OCI-LY7 (cell line): Measurements from ENCODE around the gene OTOP1. TPM values are rescaled to one million over a fixed set of nuclear protein-coding genes. Genes with fewer than 3 reads are reported as not detected.
"Not testable (repeated sequence)": the region's sequence is repeated elsewhere in the genome, so short reads cannot be mapped to it uniquely, and the experiment has no call there.

Source experiments
- BruUV-seq: library from RNA; stranded (reverse); fragments of 400-500 nt; replicated peaks from 2 replicates; lab custom pipeline; 2021; lab: Mats Ljungman, UMichigan
- CTCF ChIA-PET: fragments of 300-600 bp; sonication (Branson Sonifier 250); formaldehyde crosslinking; loops from one replicate; lab custom pipeline; 2022; ENCODE audit warnings: antibody characterized with exemption; ENCODE audit not compliant: unreplicated experiment; lab: Charles Lee
- POLR2A ChIA-PET: fragments of 300-600 bp; sonication (Branson Sonifier 250); formaldehyde crosslinking; loops from one replicate; lab custom pipeline; 2022; ENCODE audit warnings: antibody characterized with exemption; lab: Charles Lee
- DNase-seq: peaks from one replicate; pipeline ENCODE4 v3.0.0-alpha.2; 2015; ENCODE audit warnings: low spot score
- H2AFZ ChIP-seq: fragments of 200-600 bp; sonication (generic), shearing (Covaris generic); 2 replicates; pipeline ENCODE4 v1.6.1; 2014; ENCODE audit warnings: mild to moderate bottlenecking, antibody characterized with exemption, low read length, moderate library complexity
- H3K27ac ChIP-seq: fragments of 200-600 bp; sonication (generic); 2 replicates; pipeline ENCODE4 v1.5.1; 2014; ENCODE audit warnings: mixed run types, low read depth, mild to moderate bottlenecking, moderate library complexity, low read length, inconsistent platforms; ENCODE audit not compliant: poor library complexity, severe bottlenecking
- H3K36me3 ChIP-seq: fragments of 200-600 bp; sonication (generic); 2 replicates; pipeline ENCODE4 v1.6.1; 2014; ENCODE audit warnings: mild to moderate bottlenecking, antibody characterized with exemption, low read length, moderate library complexity, mixed read lengths; ENCODE audit not compliant: insufficient read depth
- H3K4me1 ChIP-seq: fragments of 200-600 bp; sonication (generic); 2 replicates; pipeline ENCODE4 v1.5.1; 2014; ENCODE audit warnings: mild to moderate bottlenecking, low read length; ENCODE audit not compliant: insufficient read depth, poor library complexity, severe bottlenecking
- H3K4me2 ChIP-seq: fragments of 200-600 bp; sonication (generic); 2 replicates; pipeline ENCODE4 v1.6.1; 2014; ENCODE audit warnings: mild to moderate bottlenecking, low read length
- H3K4me3 ChIP-seq: fragments of 200-600 bp; sonication (generic); 2 replicates; pipeline ENCODE4 v1.5.1; 2014; ENCODE audit warnings: mild to moderate bottlenecking, low read depth, low read length; ENCODE audit not compliant: poor library complexity, severe bottlenecking
- H3K79me2 ChIP-seq: fragments of 200-600 bp; sonication (generic); 2 replicates; pipeline ENCODE4 v1.6.1; 2016; ENCODE audit warnings: low read depth, mild to moderate bottlenecking, low read length, moderate library complexity, mixed read lengths; ENCODE audit not compliant: insufficient read depth
- H3K9me2 ChIP-seq: fragments of 200-600 bp; sonication (generic); 2 replicates; pipeline ENCODE4 v1.6.1; 2016; ENCODE audit warnings: mild to moderate bottlenecking, low read length, mixed read lengths; ENCODE audit not compliant: insufficient read depth
- H3K9me3 ChIP-seq: fragments of 200-600 bp; sonication (generic); 2 replicates; pipeline ENCODE4 v1.6.1; 2014; ENCODE audit warnings: mild to moderate bottlenecking, mixed run types, low read length, mixed read lengths
- H4K20me1 ChIP-seq: fragments of 200-600 bp; sonication (generic); 2 replicates; pipeline ENCODE4 v1.6.1; 2014; ENCODE audit warnings: mild to moderate bottlenecking, antibody characterized with exemption, low read length, moderate library complexity, mixed read lengths; ENCODE audit not compliant: insufficient read depth
- EZH2phosphoT487 ChIP-seq: fragments of 200-600 bp; sonication (generic); IDR thresholded peaks from 2 replicates; pipeline ENCODE4 v1.6.1; 2018; ENCODE audit warnings: low read depth, borderline replicate concordance, mild to moderate bottlenecking, mixed run types, antibody characterized with exemption, low read length, moderate library complexity, mixed read lengths
- intact Hi-C: fragments of 100-400 bp; cut with micrococcal nuclease; formaldehyde crosslinking; loops from one replicate; pipeline ENCODE4 v1.10.0; 2022; ENCODE audit not compliant: unreplicated experiment
- total RNA-seq, 2 experiments: library from RNA; depleted of rRNA in 1 of 2; stranded (reverse); fragments of >200 nt in 1 of 2; shearing (Covaris generic) in 1 of 2; gene quantifications; 2 replicates each; pipeline ENCODE4 v1.2.3, GENCODE V29; 2014 to 2022
- TF ChIP-seq, protein P1 (sequence below): fragments of 200-600 bp; sonication (generic); conservative IDR thresholded peaks from 2 replicates; pipeline ENCODE4 v1.5.1; 2014; ENCODE audit warnings: mild to moderate bottlenecking, antibody characterized with exemption, low read length, moderate library complexity, mixed read lengths

The OTOP1 gene
- total RNA-seq, 2 experiments from 2014 or later: not detected

DNA sequence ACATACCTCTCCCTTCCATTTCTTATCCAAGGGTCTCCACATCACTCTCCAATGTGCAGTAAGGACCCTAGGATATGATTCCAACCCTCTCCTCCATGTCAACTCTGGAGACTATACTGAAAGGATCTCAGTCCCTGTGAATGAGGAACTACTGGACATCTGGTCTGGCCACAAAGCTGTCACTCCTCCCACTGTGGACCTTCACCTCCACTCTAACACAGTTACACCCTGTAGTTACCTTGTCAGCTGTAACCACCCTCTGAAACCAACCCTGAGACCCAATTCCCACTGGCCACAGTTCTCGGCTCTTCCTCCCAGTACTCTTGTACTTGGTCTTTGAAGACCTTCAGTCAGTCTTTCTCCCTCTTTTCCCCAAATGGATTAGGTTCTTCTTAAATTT is 18.4 kb upstream of the OTOP1 start:
- H3K36me3 ChIP-seq: peaks cover 41% of the 10 kb centered on the region
- intact Hi-C loops: no loop called here
- H3K27ac ChIP-seq: no peak overlapping the region
- H4K20me1 ChIP-seq: no peaks in the 10 kb centered on the region
- no peak overlapping the region for H3K4me3 ChIP-seq
- no peak for DNase-seq
- TF ChIP-seq EZH2phosphoT487: no peak
- TF ChIP-seq, protein P1, sequence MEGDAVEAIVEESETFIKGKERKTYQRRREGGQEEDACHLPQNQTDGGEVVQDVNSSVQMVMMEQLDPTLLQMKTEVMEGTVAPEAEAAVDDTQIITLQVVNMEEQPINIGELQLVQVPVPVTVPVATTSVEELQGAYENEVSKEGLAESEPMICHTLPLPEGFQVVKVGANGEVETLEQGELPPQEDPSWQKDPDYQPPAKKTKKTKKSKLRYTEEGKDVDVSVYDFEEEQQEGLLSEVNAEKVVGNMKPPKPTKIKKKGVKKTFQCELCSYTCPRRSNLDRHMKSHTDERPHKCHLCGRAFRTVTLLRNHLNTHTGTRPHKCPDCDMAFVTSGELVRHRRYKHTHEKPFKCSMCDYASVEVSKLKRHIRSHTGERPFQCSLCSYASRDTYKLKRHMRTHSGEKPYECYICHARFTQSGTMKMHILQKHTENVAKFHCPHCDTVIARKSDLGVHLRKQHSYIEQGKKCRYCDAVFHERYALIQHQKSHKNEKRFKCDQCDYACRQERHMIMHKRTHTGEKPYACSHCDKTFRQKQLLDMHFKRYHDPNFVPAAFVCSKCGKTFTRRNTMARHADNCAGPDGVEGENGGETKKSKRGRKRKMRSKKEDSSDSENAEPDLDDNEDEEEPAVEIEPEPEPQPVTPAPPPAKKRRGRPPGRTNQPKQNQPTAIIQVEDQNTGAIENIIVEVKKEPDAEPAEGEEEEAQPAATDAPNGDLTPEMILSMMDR: no peak
- no peak overlapping the region for H2AFZ ChIP-seq
- POLR2A ChIA-PET: no interaction called here
- H3K79me2 ChIP-seq: peaks cover 7% of the 10 kb centered on the region; the same call in 1 of the 2 replicates
- BruUV-seq: no TSS peak
- CTCF ChIA-PET: no interaction called here
- no peaks in the 10 kb centered on the region for H3K9me2 ChIP-seq
- H3K4me2 ChIP-seq: no peak overlapping the region
- no peaks in the 10 kb centered on the region for H3K9me3 ChIP-seq
- H3K4me1 ChIP-seq: peaks cover 13% of the 10 kb centered on the region

DNA sequence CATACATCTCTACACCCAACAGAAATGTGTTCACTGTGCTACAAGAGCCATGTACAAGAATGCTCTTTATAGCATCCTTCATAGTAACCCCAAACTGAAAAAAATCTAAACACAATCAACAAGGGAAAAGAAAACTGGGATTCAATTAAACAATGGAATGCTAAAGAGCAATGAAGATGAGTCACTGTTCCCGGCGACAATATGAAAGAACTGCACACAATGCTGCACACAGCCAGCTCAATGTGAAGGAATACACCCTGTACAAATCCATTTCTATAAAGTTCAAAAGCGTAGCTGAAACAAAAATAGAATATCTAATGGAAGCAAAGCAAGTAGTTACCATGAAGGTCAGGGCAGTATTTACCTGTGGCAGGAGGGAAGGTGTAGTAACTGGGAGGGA is 12.8 kb upstream of the OTOP1 start:
- H3K4me3 ChIP-seq, DNase-seq, H3K4me1 ChIP-seq, H2AFZ ChIP-seq, H3K27ac ChIP-seq, H3K79me2 ChIP-seq, H3K9me3 ChIP-seq, POLR2A ChIA-PET, BruUV-seq, H4K20me1 ChIP-seq, H3K9me2 ChIP-seq, H3K4me2 ChIP-seq, CTCF ChIA-PET, intact Hi-C loops: not testable (repeated sequence)
- peaks cover 72% of the 10 kb centered on the region for H3K36me3 ChIP-seq

DNA sequence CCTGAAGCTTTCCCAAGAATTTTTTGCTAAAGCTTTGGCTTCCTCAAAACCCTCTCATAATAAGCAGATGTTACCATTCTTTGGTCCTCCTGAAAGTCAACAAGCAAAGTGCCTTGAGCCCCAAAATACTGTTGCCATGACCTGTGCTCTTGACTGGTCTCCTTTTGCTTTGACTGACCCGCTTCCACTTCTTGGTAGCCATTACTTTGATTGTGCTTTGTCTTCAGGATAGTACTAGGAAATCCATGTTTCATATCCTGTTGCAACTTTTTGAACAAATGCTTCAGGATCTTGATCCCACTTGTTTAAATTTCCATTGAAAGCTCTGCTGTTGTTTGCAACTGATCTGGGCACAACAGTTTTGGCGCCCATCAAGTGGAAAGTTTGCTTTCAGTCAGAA is 6.9 kb upstream of the OTOP1 start:
- Histone ChIP-seq H3K27ac (no peak overlapping the region), H3K4me2 (no peak overlapping the region), H3K4me1 (no peaks in the 10 kb centered on the region), H4K20me1 (no peaks in the 10 kb centered on the region), H3K79me2 (no peaks in the 10 kb centered on the region), H3K9me3 (no peaks in the 10 kb centered on the region), H3K4me3 (no peak overlapping the region), H3K36me3 (peaks cover 25% of the 10 kb centered on the region), H2AFZ (no peak overlapping the region), H3K9me2 (no peaks in the 10 kb centered on the region)
- POLR2A ChIA-PET: no interaction called here
- DNase-seq: no peak
- BruUV-seq: no TSS peak
- intact Hi-C loops: no loop called here
- CTCF ChIA-PET: no interaction called here
- TF ChIP-seq, protein P1: no peak
- no peak for TF ChIP-seq EZH2phosphoT487
